Measurements from ENCODE around the gene PGC.

GRCh38 chr6:41717392-41717736 lies 29.8 kb downstream of the PGC start:
- TF ChIP-seq SP1 (IDR thresholded peaks at IDR 0.05; ENCODE audit: low read depth, low read length), result no peak
- TF ChIP-seq CTBP2 (IDR thresholded peaks at IDR 0.05; ENCODE audit: borderline replicate concordance, insufficient read depth, insufficient read length, low read length), result no peak
- TF ChIP-seq MAX (IDR thresholded peaks at IDR 0.05), result no peak
- no peak for TF ChIP-seq CTCF (IDR thresholded peaks at IDR 0.05; ENCODE audit: control extremely low read depth in 1 of 3, insufficient read depth in 1 of 3, low read depth in 1 of 3, low read length in 3 of 3)
- no peak for TF ChIP-seq E2F6 (IDR thresholded peaks at IDR 0.05)
- TF ChIP-seq HDAC6 (IDR thresholded peaks at IDR 0.05; ENCODE audit: low read depth, low read length), result no peak
- no peak for TF ChIP-seq JUN (IDR thresholded peaks at IDR 0.05; ENCODE audit: low read depth, low read length)
- TF ChIP-seq RFX5 (IDR thresholded peaks at IDR 0.05; ENCODE audit: borderline replicate concordance, low read depth, low read length), result no peak
- no peak for TF ChIP-seq GTF2F1 (IDR thresholded peaks at IDR 0.05; ENCODE audit: borderline replicate concordance, low read depth, low read length)
- no peak for TF ChIP-seq EP300 (IDR thresholded peaks at IDR 0.05; ENCODE audit: borderline replicate concordance in 1 of 2, low read depth in 2 of 2, low read length in 2 of 2)
- no peak for TF ChIP-seq BRCA1 (IDR thresholded peaks at IDR 0.05; ENCODE audit: low read depth, low read length)
- TF ChIP-seq POLR2A (IDR thresholded peaks at IDR 0.05; ENCODE audit: control extremely low read depth in 1 of 2, low read depth in 2 of 2, low read length in 2 of 2), result no peak
- TF ChIP-seq EZH2 (IDR thresholded peaks at IDR 0.05; ENCODE audit: low read depth, low read length, severe bottlenecking), result no peak
- TF ChIP-seq CREB1 (IDR thresholded peaks at IDR 0.05), result no peak

All from H1 (cell line).